A549 (cell line): ENCODE data around the gene RLIM. TPM values are rescaled to one million over a fixed set of nuclear protein-coding genes. Genes with fewer than 3 reads are reported as not detected.
A peak's percentile ranks its signal among the peaks of the same experiment; 100 is the strongest.

Experiments
- ATAC-seq, 2 experiments: fragments of 200-7000 bp in 1 of 2; fragments of >200 bp in 1 of 2; cut with Nextera tagmentation in 1 of 2; cut with Tn5 transposase in 1 of 2; 3 replicates each; pipeline versions ENCODE4 v1.8.0 to v1.9.1; 2018 to 2020; ENCODE audit warnings: mild to moderate bottlenecking in 1 of 2, moderate library complexity in 1 of 2
- CTCF ChIA-PET: fragments of 300-600 bp; sonication (Branson Sonifier 250); formaldehyde crosslinking; extraction: SDS; loops from one replicate; lab custom pipeline; 2021; ENCODE audit warnings: antibody characterized with exemption, inconsistent platforms; lab: Yijun Ruan, JAX
- POLR2A ChIA-PET: fragments of 350-600 bp; formaldehyde crosslinking; extraction: SDS; loops from one replicate; lab custom pipeline; 2021; ENCODE audit warnings: antibody characterized with exemption, inconsistent platforms; lab: Yijun Ruan, JAX
- DNase-seq, 2 experiments: peaks; one replicate each; pipeline versions ENCODE4 v3.0.0 to v3.0.0-alpha.2; 2011 to 2016; ENCODE audit warnings: low read depth in 1 of 2, low spot score in 1 of 2
- FAIRE-seq: peaks from 2 replicates; lab custom pipeline; 2011; peaks lifted over from hg19 to GRCh38; lab: Jason Lieb, UNC
- H3K27ac ChIP-seq, 2 experiments: fragments of >200 bp; sonication (Bioruptor Twin); formaldehyde crosslinking; 3 replicates each; pipeline ENCODE4 v1.5.1; 2016 to 2017
- H3K4me1 ChIP-seq: fragments of >200 bp; sonication (Bioruptor Twin); formaldehyde crosslinking; 3 replicates; pipeline ENCODE4 v1.6.1; 2016
- H3K4me2 ChIP-seq: fragments of >200 bp; sonication (Bioruptor Twin); formaldehyde crosslinking; 3 replicates; pipeline ENCODE4 v1.6.1; 2016
- H3K4me3 ChIP-seq: fragments of >200 bp; sonication (Bioruptor Twin); formaldehyde crosslinking; 3 replicates; pipeline ENCODE4 v1.5.1; 2016
- H3K9me3 ChIP-seq: fragments of >200 bp; sonication (Bioruptor Twin); formaldehyde crosslinking; 3 replicates; pipeline ENCODE4 v1.6.1; 2016
- CEBPB ChIP-seq, 2 experiments: fragments of >200 bp in 1 of 2; sonication (Bioruptor Twin) in 1 of 2; formaldehyde crosslinking in 1 of 2; IDR thresholded peaks; 2 replicates each; pipeline ENCODE4 v1.6.1; 2012 to 2016
- CTCF ChIP-seq: fragments of >200 bp; sonication (Bioruptor Twin); formaldehyde crosslinking; IDR thresholded peaks from 3 replicates; pipeline ENCODE4 v1.5.1; 2016
- E2F6 ChIP-seq: IDR thresholded peaks from 2 replicates; pipeline ENCODE4 v1.6.1; 2012; ENCODE audit warnings: low read depth, borderline replicate concordance
- FOSL2 ChIP-seq, 2 experiments: fragments of 450-650 bp in 1 of 2; fragments of >200 bp in 1 of 2; sonication (Bioruptor Twin) in 1 of 2; formaldehyde crosslinking; IDR thresholded peaks; 2 replicates each; pipeline versions ENCODE4 v1.5.0 to v1.6.1; 2016 to 2020; ENCODE audit warnings: mild to moderate bottlenecking in 1 of 2, moderate library complexity in 1 of 2
- HEYL ChIP-seq: fragments of 250-450 bp; sonication (Bioruptor Pico); IDR thresholded peaks from 2 replicates; pipeline ENCODE4 v1.8.0; 2021; ENCODE audit warnings: mild to moderate bottlenecking, moderate library complexity
- JUN ChIP-seq, 2 experiments: fragments of >200 bp; sonication (Bioruptor Twin); formaldehyde crosslinking; IDR thresholded peaks; 2 replicates in 1 of 2; 3 replicates in 1 of 2; pipeline ENCODE4 v1.6.1; 2016 to 2017
- MAZ ChIP-seq: fragments of 150-350 bp; IDR thresholded peaks from 2 replicates; pipeline ENCODE4 v1.6.1; 2014; ENCODE audit warnings: antibody characterized with exemption, low read depth, low read length, borderline replicate concordance
- MYC ChIP-seq: IDR thresholded peaks from 2 replicates; pipeline ENCODE4 v1.6.1; 2012; ENCODE audit warnings: mild to moderate bottlenecking, inconsistent platforms, low read length, improper control_type of control experiment, borderline replicate concordance
- NFE2L2 ChIP-seq: fragments of 150-350 bp; conservative IDR thresholded peaks from 2 replicates; pipeline ENCODE4 v1.6.1; 2014; ENCODE audit warnings: low read length
- RAD21 ChIP-seq, 2 experiments: fragments of >200 bp in 1 of 2; sonication (Bioruptor Twin) in 1 of 2; formaldehyde crosslinking in 1 of 2; IDR thresholded peaks in 1 of 2; conservative IDR thresholded peaks in 1 of 2; 2 replicates in 1 of 2; 3 replicates in 1 of 2; pipeline ENCODE4 v1.6.1; 2012 to 2018; ENCODE audit warnings: inconsistent platforms in 1 of 2
- SMC3 ChIP-seq: fragments of >200 bp; sonication (Bioruptor Twin); formaldehyde crosslinking; IDR thresholded peaks from 3 replicates; pipeline ENCODE4 v1.6.1; 2018; ENCODE audit warnings: inconsistent platforms
- TFCP2L1 ChIP-seq: fragments of 250-450 bp; sonication (Bioruptor Pico); IDR thresholded peaks from 2 replicates; pipeline ENCODE4 v1.5.0; 2021; ENCODE audit warnings: mild to moderate bottlenecking
- ZSCAN20 ChIP-seq: fragments of 250-450 bp; sonication (Bioruptor Pico); IDR thresholded peaks from 2 replicates; pipeline ENCODE4 v1.8.0; 2022; ENCODE audit warnings: mild to moderate bottlenecking, moderate library complexity
- WGBS: methylation state at CpG from one replicate; pipeline ENCODE4 v1.1.6; 2017; ENCODE audit errors: missing lambda C conversion rate; 5-methylcytosine and 5-hydroxymethylcytosine counted together
- polyA plus RNA-seq, 4 experiments: library from polyadenylated mRNA; depleted of rRNA in 3 of 4; stranded (reverse); fragments of >200 nt; fragmentation: RNase III in 1 of 4; extraction: RNeasy Plus Mini Kit Qiagen cat#74134 plus additional on column Dnase treatment in 1 of 4; gene quantifications; 2 replicates in 3 of 4; 3 replicates in 1 of 4; pipeline ENCODE4 v1.2.3, GENCODE V29; 2011 to 2017
- TF ChIP-seq, protein P1 (sequence below): fragments of >200 bp; sonication (Bioruptor Twin); formaldehyde crosslinking; IDR thresholded peaks from 3 replicates; pipeline ENCODE4 v1.6.1; 2016

The RLIM gene
- polyA plus RNA-seq, 2 of the 4 experiments (the other 2 are of a cell fraction): 18.2 to 35.3 TPM

DNA sequence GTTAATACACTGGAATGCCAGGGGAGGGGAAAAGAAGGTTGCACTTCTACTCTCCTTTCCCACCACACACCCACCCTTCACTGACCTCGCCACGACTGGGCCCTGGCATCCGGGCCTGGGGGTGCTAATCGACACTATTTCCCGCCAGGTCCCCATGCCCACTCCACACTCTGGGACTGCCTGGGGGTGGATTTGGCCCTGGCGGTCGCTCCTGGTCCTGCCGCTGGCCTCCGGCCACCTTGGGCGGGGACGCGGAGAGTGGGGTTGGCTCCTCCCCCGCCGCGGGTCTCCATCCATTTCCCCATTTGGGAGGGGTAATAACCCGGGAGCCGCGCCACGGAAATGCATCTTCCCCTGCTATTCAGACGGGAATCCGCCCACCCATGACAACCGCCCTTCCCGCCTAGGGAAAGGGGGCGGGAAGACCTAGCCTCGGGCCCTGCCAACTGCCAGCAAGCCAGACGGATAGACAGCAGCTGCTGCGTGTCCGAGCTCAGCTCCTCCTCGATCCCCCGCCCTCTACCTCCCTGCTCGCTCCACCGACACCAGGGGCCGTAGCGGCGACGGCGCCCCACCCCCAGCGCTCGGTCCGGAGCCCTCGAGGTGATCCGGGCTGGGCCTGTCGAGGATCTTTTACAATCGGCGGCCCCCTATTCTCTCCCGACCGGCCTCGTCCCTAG is 78.1 kb downstream of the RLIM start:
- CTCF ChIA-PET: interaction anchor here (1.1 kb wide), 1 partner anchor 10 kb away, joined by 3 read pairs; no protein-coding TSS in a partner anchor

GRCh38 chrX:74535408-74536151 is 78.8 kb downstream of the RLIM start:
- DNase-seq (peak in 1 of 2 experiments; percentile 29), ATAC-seq (peak; percentile 56 to 75; a peak in 4 of 6 replicates), FAIRE-seq (no peak)
- Histone ChIP-seq H3K4me3 (peak overlapping the region; percentile 37), H3K4me2 (peak overlapping the region; percentile 73), H3K27ac (peak overlapping the region in 1 of 2 experiments; percentile 44; a peak in 1 of 6 replicates), H3K4me1 (no peaks in the 10 kb centered on the region), H3K9me3 (no peaks in the 10 kb centered on the region)
- ChIA-PET POLR2A (no interaction called here), CTCF (interaction anchor here (1.1 to 1.2 kb wide), 3 partner anchors 10 to 152 kb away, joined by 3 read pairs; no protein-coding TSS in a partner anchor)
- WGBS: 44% methylated on average over 16 of the region's 37 CpGs
- TF ChIP-seq CTCF (peak; percentile 24; the same call in 2 of the 3 replicates), FOSL2 (IDR thresholded peaks at IDR 0.05) (no peak), FOSL2 (CRISPR knock-in tag; IDR thresholded peaks at IDR 0.05) (no peak), SMC3 (peak; percentile 21; the same call in 1 of the 3 replicates), NFE2L2 (no peak), CEBPB (IDR thresholded peaks at IDR 0.05) (no peak), RAD21 (conservative IDR thresholded peaks at IDR 0.05 in 1 of 2, IDR thresholded peaks at IDR 0.05 in 1 of 2) (peak; percentile 24 to 35; a peak in 2 of 5 replicates)
- TF ChIP-seq, protein P1, sequence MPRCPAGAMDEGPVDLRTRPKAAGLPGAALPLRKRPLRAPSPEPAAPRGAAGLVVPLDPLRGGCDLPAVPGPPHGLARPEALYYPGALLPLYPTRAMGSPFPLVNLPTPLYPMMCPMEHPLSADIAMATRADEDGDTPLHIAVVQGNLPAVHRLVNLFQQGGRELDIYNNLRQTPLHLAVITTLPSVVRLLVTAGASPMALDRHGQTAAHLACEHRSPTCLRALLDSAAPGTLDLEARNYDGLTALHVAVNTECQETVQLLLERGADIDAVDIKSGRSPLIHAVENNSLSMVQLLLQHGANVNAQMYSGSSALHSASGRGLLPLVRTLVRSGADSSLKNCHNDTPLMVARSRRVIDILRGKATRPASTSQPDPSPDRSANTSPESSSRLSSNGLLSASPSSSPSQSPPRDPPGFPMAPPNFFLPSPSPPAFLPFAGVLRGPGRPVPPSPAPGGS: no peak

More for the DNA sequence above, 78.1 kb downstream of the RLIM start:
- Histone ChIP-seq H3K4me2 (peak overlapping the region; percentile 73), H3K4me1 (no peaks in the 10 kb centered on the region), H3K27ac (peak overlapping the region in 1 of 2 experiments; percentile 44; a peak in 1 of 6 replicates), H3K9me3 (no peaks in the 10 kb centered on the region), H3K4me3 (peak overlapping the region; percentile 37)
- POLR2A ChIA-PET: no interaction called here
- FAIRE-seq: no peak
- DNase-seq: peak in 1 of 2 experiments; percentile 30
- peak; percentile 41 to 81; a peak in 3 of 6 replicates for ATAC-seq
- TF ChIP-seq JUN (IDR thresholded peaks at IDR 0.05) (no peak), ZSCAN20 (CRISPR knock-in tag) (no peak), HEYL (CRISPR knock-in tag) (no peak), TFCP2L1 (CRISPR knock-in tag) (no peak), MAZ (no peak), SMC3 (no peak), CTCF (no peak), E2F6 (no peak), MYC (no peak)
- 60% methylated on average over 15 of the region's 48 CpGs for WGBS

Other genes with a start within 250 kb of the RLIM start
- 9.7 and 11.7 TPM in 2 replicates for gene SLC16A2, start 193.1 kb downstream of the RLIM start, polyA plus RNA-seq (2011; rRNA removed)
- gene SLC16A2, start 193.1 kb downstream of the RLIM start, polyA plus RNA-seq (2017; fragmentation: RNase III; extraction: RNeasy Plus Mini Kit Qiagen cat#74134 plus additional on column Dnase treatment): 17.9 to 22.3 TPM (median 19.2 TPM) in 3 replicates